HG02623 (cell line): ENCODE measurements around the gene COX20.
"Not testable (repeated sequence)": the region's sequence is repeated elsewhere in the genome, so short reads cannot be mapped to it uniquely, and the experiment has no call there.

ENCODE experiments used
- ATAC-seq: cut with Tn5 transposase; IDR thresholded peaks from one replicate; pipeline ENCODE4 v1.9.1; 2021; ENCODE audit warnings: moderate library complexity; ENCODE audit not compliant: unreplicated experiment

Gene COX20, protein sequence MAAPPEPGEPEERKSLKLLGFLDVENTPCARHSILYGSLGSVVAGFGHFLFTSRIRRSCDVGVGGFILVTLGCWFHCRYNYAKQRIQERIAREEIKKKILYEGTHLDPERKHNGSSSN

DNA sequence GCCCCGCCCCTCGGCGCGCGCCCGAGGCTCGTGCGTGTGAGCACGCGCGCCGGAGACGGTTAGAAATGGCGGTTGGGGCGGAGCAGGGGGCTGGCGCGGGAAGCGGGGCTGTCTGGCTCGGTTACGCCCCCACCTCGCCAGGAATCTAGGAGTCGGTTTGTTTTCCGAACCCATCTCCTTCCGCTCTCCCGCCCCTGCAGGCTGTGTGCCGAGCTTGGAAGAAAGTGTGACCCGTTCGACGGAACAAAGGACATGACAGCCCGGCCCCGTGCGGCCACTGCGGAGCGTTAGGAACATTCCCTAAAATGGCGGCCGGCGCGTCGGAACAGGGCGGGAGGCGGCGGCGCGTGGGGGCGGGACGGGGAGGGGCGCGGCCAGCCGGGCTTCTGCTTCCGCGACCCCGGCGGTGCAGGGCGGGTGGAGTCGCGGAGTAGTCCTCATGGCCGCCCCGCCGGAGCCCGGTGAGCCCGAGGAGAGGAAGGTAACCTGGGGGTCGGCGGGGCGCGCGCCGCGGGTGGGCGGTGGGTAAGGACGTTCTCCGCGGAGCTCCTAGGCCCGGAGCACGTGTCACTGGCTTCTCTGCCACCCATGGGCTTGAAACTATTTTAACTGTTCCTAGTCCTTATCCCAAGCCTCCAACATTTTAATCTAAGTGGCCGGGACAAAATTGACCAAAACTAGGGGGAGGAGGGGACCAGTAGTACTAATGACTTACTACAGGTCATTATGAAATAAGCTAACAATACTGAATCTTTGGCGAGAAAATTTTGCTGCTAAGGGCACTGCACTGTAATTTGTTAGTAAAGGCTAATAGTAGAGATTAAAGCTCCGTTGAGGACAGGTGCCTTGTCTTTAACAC is at the start of gene COX20:
Gene COX20 (plus strand): TSS at position 383 of the 859 bp plus-strand sequence. CDS start 57 bp downstream, at position 440.
- peak; percentile 55 for ATAC-seq

DNA sequence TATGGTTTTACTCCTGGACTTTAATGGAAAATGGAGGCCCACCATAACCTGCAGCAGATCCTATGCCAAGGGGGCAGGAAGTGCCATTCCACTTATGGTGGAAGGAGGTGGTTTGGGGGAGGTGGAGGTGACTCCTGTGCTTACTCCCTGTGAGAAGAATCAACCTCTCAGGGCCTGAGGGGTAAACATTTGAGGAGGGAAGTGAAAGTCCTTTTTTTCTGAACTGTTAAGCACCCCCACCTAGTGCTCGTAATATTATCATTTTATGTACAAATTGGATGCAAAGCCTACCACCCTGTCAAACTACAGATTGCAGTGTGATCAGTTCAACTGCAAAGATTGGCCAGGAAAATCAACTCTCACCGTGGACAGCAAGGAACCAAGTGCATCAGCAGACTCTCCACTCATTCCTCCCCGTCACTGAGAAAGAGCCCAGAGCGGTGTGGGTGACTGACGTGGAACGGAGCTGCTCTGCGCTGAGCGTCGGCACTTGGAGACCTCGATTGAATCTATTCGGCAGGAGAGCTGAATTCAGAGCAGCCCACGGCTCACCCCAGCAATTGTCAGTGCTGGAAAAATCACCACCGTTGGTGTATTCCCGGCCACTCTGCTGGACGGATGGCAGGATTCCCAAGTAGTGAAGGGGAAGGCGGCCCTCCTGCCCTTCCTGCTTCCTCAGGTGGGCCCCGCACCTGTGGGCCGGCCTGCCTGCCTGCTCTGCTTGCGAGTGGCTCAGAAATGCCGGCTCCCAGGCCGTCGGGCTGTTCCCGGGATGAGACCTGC is 46.8 kb upstream of the COX20 start:
- ATAC-seq, result no peak

DNA sequence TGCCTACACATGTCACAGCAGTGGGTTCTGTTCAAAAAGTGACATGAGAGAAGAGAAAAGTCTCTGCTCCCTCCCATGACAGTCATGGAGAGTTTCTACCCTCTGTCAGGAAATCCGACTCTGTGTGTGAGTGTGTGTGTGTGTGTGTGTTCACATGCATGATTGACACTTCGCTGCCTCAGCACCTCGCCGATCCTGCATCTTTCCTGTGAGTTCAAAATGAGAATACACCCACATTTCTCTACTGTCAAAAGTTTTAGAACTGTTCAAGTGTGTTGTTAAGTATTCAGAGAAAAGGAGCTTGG is 46.2 kb upstream of the COX20 start:
- ATAC-seq, result no peak

DNA sequence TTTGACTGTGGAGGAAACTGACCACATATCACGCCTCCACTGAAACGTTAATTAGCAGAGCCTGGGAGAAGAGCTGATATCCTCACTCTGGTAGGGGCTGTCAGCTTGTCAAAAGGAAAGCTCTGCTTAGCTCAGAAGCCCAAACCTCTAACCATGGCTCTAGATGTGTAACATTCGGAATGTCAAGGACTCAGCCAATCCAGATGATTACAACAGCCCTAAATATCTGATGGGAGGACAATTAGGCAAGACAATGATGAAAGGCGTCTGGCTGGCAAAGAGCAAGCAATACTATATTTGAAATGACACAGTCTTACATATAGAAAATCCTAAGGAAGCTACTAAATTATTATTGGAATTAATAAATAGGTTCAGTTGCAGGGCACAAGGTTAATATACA is 45.7 kb upstream of the COX20 start:
- no peak for ATAC-seq

DNA sequence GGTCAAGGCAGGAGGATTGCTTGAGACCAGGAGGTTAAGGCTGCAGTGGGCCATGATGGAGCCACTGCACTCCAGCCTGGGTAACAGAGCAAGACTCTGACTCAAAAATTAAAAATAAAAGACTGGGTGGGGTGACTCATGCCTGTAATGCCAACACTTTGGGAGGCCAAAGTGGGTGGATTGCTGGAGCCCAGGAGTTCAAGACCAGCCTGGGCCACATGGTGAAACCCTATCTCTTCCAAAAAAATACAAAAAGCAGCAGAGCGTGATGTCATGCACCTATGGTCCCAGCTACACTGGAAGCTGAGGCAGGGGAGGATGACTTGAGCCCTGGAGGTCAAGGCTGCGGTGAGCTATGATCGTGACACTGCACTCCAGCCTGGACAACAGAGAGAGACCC is 44.4 kb upstream of the COX20 start:
- ATAC-seq, result no peak

DNA sequence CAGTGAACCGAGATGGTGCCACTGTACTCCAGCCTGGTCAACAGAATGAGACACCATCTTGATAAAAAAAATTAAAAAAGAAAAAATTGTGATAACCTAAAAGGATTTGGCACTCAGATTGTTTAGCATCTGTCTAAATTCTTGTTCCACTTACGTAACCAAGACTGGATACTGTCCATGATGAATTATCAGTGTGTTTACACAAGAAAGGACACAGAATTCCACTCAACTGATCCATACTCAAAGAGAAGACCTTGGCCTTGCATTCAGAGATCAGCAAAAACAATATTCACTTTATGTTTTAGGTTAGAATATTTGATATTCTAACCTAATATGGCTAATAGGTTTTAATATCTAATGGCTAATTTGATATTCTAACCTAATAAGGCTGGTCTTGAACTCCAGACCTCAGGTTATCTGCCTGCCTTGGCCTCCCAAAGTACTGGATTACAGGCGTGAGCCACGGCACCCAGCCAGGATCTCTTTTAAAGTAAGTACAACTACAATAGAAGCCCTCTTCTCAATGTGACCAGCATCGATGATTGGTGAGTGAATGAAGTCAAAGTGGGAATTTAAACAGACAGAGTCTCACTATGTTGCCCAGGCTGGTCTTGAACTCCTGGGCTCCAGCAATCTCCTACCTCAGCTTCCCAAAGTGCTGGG is 43.1 kb upstream of the COX20 start:
- ATAC-seq, result no peak

DNA sequence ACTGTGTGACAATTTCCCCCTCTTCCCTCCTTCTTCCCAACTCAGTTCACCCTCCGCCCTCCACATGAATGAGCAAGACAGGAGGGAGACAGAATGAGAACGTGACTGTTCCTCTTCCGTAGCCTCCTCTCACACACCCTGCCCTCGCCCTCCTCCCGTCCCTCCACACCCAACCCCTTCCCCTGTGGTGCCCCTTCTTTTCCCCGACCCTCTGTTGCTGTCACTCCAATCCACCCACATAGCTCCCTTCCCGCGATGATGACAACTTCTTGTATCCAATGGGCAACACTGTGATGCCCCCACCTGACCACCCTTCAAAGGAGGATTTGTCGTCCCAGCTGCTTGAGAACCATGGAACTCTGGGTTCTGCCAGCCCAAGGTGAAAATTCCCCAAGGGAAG is 41.4 kb upstream of the COX20 start:
- no peak for ATAC-seq

DNA sequence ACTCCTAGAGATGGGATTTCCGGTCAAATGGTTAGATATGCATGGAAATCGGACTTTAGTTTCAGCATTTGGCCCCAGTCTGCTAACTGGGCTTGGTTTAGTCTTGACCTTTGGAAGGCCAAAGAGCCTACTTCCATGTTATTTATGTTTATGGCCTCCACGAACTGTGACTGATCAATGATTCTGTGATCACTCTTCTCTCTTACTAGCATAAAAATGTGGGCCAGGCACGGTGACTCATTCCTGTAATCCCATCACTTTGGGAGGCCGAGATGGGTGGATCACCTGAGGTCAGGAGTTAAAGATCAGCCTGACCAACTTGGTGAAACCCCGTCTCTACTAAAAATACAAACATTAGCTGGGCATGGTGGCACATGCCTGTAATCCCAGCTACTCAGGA is 40.9 kb upstream of the COX20 start:
- not testable (repeated sequence) for ATAC-seq

DNA sequence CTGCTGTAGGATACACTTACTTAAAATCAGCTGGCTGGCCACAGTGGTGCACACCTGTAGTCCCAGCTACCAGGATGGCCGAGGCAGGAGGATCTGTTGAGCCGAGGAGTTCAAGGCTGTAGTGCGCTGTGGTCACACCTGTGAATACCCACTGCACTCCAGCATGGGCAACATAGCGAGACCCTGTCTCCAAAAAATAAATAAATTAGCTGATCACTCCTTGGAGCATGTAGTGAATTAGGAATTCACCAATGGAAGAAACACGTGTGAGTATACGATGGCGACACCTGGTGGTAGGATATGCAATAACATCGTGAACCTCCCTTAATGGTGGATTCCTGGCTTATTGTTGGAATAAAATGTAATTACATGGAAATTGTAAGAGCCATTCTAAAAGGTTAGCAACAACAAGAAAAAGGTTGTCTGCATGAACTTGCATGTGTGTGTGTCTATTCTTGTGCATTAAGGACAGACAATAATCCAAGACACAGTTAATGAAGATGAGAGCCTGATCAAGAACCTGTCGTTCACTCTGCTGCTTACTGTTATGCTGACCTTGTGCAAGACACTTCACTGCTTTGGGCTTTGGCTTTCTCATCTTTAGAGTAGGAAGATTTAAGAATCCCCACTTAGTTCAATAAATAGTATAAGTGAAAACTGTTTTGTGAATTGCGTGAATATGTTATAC is 38.6 kb upstream of the COX20 start:
- no peak for ATAC-seq

DNA sequence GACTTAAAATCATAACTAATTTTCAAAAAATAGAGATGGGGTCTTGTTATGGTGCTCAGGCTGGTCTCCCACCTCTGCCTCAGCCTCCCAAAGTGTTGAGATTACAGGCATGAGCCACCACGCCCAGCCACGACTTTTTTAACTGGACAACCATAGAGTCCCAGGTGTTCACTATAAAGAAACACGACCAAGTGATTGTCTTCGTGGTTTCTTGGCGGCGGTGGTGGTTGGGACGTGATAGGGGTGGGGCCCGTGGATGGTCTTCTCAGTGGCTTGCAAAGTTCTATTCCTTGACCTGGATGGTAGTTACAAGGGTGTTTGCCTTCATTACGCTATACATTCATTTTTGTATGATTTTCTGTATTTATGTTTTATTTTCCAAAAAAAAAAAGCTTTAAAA is 34.6 kb upstream of the COX20 start:
- ATAC-seq, result no peak

DNA sequence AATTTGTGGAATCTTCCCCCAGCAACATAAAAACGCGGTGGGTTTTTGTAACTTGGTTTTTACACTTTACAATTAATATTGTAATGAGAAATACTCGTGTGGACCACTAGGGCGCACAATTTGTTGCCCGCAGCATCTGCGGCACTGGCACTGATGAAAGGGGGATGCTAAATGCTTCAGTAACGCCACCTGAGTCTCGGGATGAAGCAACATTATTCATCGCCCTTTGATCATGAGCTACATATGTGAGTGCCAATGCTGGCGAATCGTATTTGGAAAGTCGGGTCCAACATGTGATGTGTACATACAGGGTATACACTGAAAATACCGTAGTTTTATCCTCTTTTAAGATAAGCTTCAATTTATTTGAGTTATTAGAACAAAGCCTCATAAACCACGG is 34.2 kb upstream of the COX20 start:
- no peak for ATAC-seq

DNA sequence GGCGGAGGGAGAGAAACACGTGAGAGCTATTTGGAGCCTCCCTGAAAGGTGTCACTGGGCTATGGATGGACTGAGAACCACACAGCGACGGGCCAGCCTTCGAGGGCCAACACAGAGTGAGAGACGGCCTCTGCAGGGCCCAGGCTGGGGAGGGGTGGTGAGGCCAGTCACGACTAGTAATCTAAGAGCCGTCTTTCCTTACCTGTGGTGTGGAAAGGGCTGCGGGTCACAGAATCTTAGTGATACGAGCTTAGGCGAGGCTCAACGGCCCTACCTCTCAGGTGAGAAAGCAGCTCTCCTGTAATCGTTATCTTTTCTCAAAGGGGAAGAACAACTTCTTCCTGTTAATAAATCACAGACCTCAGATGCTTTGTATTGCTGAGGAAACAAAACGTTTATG is 33.4 kb upstream of the COX20 start:
- no peak for ATAC-seq

DNA sequence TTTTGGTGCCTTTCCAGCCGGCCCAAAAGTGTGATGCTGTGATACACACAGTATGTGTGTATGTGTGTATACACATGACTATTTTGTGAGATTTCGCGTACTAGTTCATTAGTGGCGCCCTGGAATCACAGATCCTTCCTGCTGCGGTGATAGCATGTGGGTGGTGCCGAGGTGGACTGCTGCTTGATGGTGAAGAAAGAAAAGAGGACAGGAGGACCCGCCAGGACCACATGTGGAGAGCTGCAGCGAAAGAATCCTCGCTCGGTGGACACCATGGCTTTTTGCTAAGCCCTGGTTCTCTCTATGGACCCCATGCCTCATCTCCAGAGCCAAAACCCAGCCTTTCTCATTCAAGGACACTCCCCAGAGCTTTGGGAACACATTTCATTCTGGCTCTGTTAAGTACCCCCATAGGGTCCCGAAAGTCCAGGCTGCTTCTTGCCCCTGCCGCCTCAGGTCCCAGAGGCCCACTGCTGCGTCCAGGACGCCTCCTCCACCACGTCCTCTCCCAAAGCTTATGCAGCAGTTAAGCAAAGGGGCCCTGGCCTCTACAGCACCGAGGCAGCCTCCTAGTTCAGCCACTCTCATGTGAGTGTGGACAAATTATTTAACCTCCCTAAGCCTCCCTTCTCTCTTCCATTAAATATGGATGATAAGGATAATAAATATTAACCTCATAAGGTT is 32.8 kb upstream of the COX20 start:
- ATAC-seq, result no peak

DNA sequence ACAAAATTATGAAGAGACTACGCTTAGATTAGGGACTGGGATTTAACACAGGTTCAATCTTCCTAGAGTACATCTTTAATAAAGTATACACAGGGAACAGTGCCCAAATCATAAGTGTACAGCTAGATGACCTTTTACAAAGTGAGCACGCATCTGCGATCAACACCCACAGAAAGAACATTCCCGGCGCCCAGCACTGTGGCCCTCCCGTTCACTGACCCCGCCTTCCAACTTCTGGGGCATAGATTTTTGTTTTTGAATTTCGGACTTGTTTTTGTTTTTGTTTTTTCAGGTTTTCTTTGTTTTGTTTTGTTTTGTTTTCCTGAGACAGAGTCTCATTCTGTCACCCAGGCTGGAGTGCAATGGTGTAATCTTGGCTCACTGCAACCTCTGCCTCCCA is 30.6 kb upstream of the COX20 start:
- ATAC-seq, result no peak

DNA sequence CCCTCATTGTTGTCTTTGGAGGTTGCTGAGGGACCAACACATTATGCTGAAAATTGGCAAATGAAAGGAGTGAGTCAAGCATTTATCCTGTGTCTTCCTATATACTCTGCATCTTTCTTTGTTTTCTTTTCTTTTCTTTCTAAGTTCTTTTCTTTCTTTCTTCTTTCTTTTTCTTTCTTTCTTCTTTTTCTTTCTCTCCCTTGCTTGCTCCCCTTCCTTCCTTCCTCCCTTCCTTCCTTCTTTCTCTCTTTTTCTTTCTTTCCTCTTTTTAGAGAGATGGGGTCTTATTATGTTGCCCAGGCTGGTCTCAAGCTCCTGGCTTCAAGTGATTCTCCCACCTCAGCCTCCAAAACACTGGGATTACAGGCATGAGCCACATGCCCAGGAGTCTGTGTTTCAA is 28.3 kb upstream of the COX20 start:
- ATAC-seq, result no peak

DNA sequence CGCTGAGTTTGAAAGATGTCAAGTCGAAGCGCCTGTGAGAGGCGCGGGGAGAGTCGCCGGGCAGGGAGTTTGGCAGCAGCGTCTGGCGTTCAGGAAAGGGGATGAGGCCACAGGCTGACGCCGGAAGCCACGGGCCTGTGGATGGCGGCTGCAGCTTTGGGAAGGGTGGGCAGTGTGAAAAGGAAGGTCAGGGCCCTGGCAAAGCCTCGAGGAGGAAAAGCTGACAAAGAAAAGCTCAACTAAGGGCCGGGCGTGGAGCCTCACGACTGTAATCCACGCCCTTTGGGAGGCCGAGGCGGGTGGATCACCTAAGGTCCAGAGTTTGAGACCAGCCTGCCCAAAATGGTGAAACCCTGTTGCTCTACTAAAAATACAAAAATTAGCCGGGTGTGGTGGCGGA is 25.2 kb upstream of the COX20 start:
- no peak for ATAC-seq

DNA sequence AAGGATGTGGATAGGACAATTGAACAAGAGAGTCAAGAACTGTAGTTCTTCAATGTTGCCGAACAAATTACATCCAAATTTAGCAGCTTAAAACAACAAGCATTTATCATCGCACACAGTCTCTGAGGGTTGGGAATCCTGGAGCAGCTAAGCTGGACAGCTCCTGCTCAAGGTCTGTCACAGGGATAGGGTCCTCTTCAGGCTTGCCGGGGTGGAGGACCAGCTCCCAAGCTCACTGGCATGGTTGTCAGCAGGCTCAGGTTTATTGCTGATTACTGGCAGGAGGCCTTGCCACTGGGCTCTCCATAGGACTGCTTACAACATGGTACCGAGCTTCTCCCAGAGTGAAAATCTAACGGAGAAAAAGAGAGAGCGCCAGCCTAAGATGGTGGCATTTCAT is 22.1 kb upstream of the COX20 start:
- ATAC-seq, result no peak

DNA sequence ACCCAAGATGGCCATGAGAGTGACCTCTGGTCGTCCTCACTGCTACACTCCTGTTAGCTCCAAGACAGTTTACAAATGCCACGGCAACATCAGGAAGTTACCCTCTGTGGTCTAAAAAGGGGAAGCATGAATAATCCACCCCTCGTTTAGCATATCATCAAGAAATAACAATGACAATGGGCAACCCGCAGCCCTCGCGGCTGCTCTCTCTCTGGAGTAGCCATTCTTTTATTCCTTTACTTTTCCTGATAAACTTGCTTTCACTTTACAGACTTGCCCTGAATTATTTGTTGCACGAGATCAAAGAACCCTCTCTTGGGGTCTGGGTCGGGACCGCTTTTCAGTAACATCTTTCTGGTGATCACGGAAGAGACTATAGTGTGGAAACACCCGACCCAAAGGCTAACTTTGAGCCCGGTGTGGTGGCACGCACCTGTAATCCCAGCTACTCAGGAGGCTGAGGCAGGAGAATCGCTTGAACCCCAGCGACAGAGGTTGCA is 19.8 kb upstream of the COX20 start:
- no peak for ATAC-seq

DNA sequence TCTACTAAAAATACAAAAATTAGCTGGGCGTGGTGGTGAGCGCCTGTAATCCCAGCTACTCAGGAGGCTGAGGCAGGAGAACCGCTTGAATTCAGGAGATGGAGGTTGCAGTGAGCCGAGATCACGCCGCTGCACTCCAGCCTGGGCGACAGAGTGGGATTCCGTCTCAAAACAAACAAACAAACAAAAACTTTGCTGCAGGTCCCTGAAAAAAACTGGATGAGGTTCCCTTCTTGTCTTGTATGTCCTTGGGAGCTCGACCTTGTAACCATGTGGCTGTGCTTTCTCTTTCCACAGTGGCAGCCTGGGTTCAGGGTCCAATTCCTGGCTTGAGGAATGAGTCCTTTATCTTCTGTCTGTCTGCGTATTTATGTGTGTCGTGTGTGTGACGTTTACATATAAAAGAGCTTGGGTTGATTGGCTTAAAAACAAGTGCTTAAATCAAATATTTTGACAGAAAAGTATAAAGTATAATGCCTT is 18.0 kb upstream of the COX20 start:
- no peak for ATAC-seq

DNA sequence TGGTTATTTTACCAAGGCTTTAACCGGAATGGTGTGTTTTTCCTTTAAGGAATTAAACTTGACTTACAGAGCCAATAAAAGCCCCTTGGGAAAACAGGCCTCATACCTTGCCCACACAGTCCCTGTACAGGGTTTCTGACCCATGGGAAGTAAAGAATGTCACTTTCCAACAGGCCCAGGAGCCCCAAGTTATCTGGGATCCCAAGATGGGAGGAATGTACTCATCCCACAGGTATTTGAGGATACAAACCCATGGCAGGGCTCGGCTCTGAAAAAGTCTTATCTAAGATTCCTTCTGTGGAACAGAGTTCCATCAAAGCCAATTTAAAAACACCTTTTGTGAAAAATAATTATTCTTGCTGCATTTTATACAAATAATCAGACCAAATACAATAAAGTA is 15.3 kb upstream of the COX20 start:
- ATAC-seq, result no peak
